ENCODE measurements around the gene PPP6R2. TPM values are rescaled to one million over a fixed set of nuclear protein-coding genes. Genes with fewer than 3 reads are reported as not detected.

The PPP6R2 gene
- total and polyA plus RNA-seq, 7 experiments from 2014 or later: 17.0 to 88.1 (median 63.9) TPM

GRCh38 chr22:50455201-50455600 lies 112.1 kb downstream of the PPP6R2 start:
- ChIA-PET POLR2A (interaction anchor here (1.2 kb wide), 1 partner anchor 15 kb away, joined by 5 read pairs; no protein-coding TSS in a partner anchor), CTCF (no interaction called here)
- peaks cover 0 to 22% (median 10%) of the 10 kb centered on the region in 5 donors for H3K36me3 Mint-ChIP-seq
- no peaks in the 10 kb centered on the region for H3K9me3 ChIP-seq (ENCODE audit: control insufficient read depth in 2 of 3, low read length in 3 of 3)
- no peak overlapping the region for H3K27ac Mint-ChIP-seq
- no peaks in the 10 kb centered on the region for H3K9me3 Mint-ChIP-seq
- no peaks in the 10 kb centered on the region for H3K4me1 ChIP-seq (ENCODE audit: control insufficient read depth in 2 of 2, insufficient read depth in 2 of 2, low read length in 2 of 2)
- H3K4me3 Mint-ChIP-seq: no peak overlapping the region
- ATAC-seq (no peak), DNase-seq (no peak)
- H3K4me3 ChIP-seq (ENCODE audit: low read length): no peak overlapping the region
- H3K27ac ChIP-seq (ENCODE audit: low read depth, low read length): no peak overlapping the region
- H3K27me3 Mint-ChIP-seq: no peaks in the 10 kb centered on the region
- peaks cover 0 to 12% (median 4%) of the 10 kb centered on the region in 7 donors for H3K4me1 Mint-ChIP-seq
- intact Hi-C loops (cut with micrococcal nuclease): loop anchor here in 1 of 2 donors (5.0 kb wide), 1 partner anchor 42 kb away; no protein-coding TSS in a partner anchor
- no peaks in the 10 kb centered on the region for H3K27me3 ChIP-seq (ENCODE audit: control insufficient read depth in 2 of 2, insufficient read depth in 2 of 2, low read length in 2 of 2)
- peaks cover 0 to 91% (median 10%) of the 10 kb centered on the region in 3 experiments for H3K36me3 ChIP-seq (ENCODE audit: control insufficient read depth in 2 of 3, insufficient read depth in 3 of 3, low read length in 3 of 3)

GRCh38 chr22:50456026-50456425 lies 112.9 kb downstream of the PPP6R2 start:
- peaks cover 0 to 8% (median 4%) of the 10 kb centered on the region in 7 donors for H3K4me1 Mint-ChIP-seq
- H3K4me1 ChIP-seq (ENCODE audit: control insufficient read depth in 2 of 2, insufficient read depth in 2 of 2, low read length in 2 of 2): no peaks in the 10 kb centered on the region
- intact Hi-C loops (cut with micrococcal nuclease): loop anchor here (2.0 to 5.0 kb wide), 2 partner anchors 15 to 41 kb away; no protein-coding TSS in a partner anchor
- no peak overlapping the region for H3K4me3 ChIP-seq (ENCODE audit: low read length)
- no peaks in the 10 kb centered on the region for H3K9me3 ChIP-seq (ENCODE audit: control insufficient read depth in 2 of 3, low read length in 3 of 3)
- no peaks in the 10 kb centered on the region for H3K27me3 ChIP-seq (ENCODE audit: control insufficient read depth in 2 of 2, insufficient read depth in 2 of 2, low read length in 2 of 2)
- ATAC-seq (no peak), DNase-seq (no peak)
- ChIA-PET CTCF (interaction anchor here (1.3 kb wide), 1 partner anchor 14 kb away, joined by 3 read pairs; no protein-coding TSS in a partner anchor), POLR2A (interaction anchor here (1.2 kb wide), 1 partner anchor 14 kb away, joined by 5 read pairs; no protein-coding TSS in a partner anchor)
- H3K36me3 ChIP-seq (ENCODE audit: control insufficient read depth in 2 of 3, insufficient read depth in 3 of 3, low read length in 3 of 3): peaks cover 0 to 94% (median 15%) of the 10 kb centered on the region in 3 experiments
- H3K9me3 Mint-ChIP-seq: no peaks in the 10 kb centered on the region
- no peaks in the 10 kb centered on the region for H3K27me3 Mint-ChIP-seq
- H3K4me3 Mint-ChIP-seq: no peak overlapping the region
- no peak overlapping the region for H3K27ac Mint-ChIP-seq
- H3K36me3 Mint-ChIP-seq: peaks cover 0 to 29% (median 12%) of the 10 kb centered on the region in 5 donors
- no peak overlapping the region for H3K27ac ChIP-seq (ENCODE audit: low read depth, low read length)

GRCh38 chr22:50456466-50457234 lies 113.5 kb downstream of the PPP6R2 start:
- Histone ChIP-seq H3K36me3 (ENCODE audit: control insufficient read depth in 2 of 3, insufficient read depth in 3 of 3, low read length in 3 of 3) (peaks cover 0 to 96% (median 17%) of the 10 kb centered on the region in 3 experiments), H3K4me1 (ENCODE audit: control insufficient read depth in 2 of 2, insufficient read depth in 2 of 2, low read length in 2 of 2) (no peaks in the 10 kb centered on the region), H3K27ac (ENCODE audit: low read depth, low read length) (no peak overlapping the region), H3K27me3 (ENCODE audit: control insufficient read depth in 2 of 2, insufficient read depth in 2 of 2, low read length in 2 of 2) (no peaks in the 10 kb centered on the region), H3K4me3 (ENCODE audit: low read length) (no peak overlapping the region), H3K9me3 (ENCODE audit: control insufficient read depth in 2 of 3, low read length in 3 of 3) (no peaks in the 10 kb centered on the region)
- Mint-ChIP-seq H3K4me1 (peaks cover 0 to 8% (median 0%) of the 10 kb centered on the region in 7 donors), H3K4me3 (no peak overlapping the region), H3K27ac (peak overlapping the region in 4 of 9 donors; percentile 19 to 71 (median 28)), H3K36me3 (peaks cover 0 to 25% (median 7%) of the 10 kb centered on the region in 5 donors), H3K9me3 (no peaks in the 10 kb centered on the region), H3K27me3 (no peaks in the 10 kb centered on the region)
- ATAC-seq: peak; percentile 38
- intact Hi-C loops (cut with micrococcal nuclease): loop anchor here (2.0 to 5.0 kb wide), 2 partner anchors 14 to 41 kb away; no protein-coding TSS in a partner anchor
- no peak for DNase-seq
- POLR2A ChIA-PET: interaction anchor here (0.7 to 2.5 kb wide), 5 partner anchors 12 to 69 kb away, joined by 3 to 8 read pairs (median 5); partner anchors contain the start of gene SCO2
- CTCF ChIA-PET: interaction anchor here (1.3 to 1.5 kb wide), 2 partner anchors 13 to 41 kb away, joined by 3 to 8 read pairs; no protein-coding TSS in a partner anchor

- ChIA-PET CTCF (interaction anchor here (2.2 kb wide), 1 partner anchor 9 kb away, joined by 6 read pairs; no protein-coding TSS in a partner anchor), POLR2A (interaction anchor here (2.5 kb wide), 1 partner anchor 9 kb away, joined by 8 read pairs; no protein-coding TSS in a partner anchor)
- Histone ChIP-seq H3K4me1 (ENCODE audit: control insufficient read depth in 2 of 2, insufficient read depth in 2 of 2, low read length in 2 of 2) (no peaks in the 10 kb centered on the region), H3K27ac (ENCODE audit: low read depth, low read length) (no peak overlapping the region), H3K27me3 (ENCODE audit: control insufficient read depth in 2 of 2, insufficient read depth in 2 of 2, low read length in 2 of 2) (no peaks in the 10 kb centered on the region), H3K36me3 (ENCODE audit: control insufficient read depth in 2 of 3, insufficient read depth in 3 of 3, low read length in 3 of 3) (peaks cover 9 to 99% (median 24%) of the 10 kb centered on the region in 3 experiments), H3K4me3 (ENCODE audit: low read length) (no peak overlapping the region), H3K9me3 (ENCODE audit: control insufficient read depth in 2 of 3, low read length in 3 of 3) (no peaks in the 10 kb centered on the region)
- Mint-ChIP-seq H3K4me3 (no peak overlapping the region), H3K27ac (peak overlapping the region in 1 of 9 donors; percentile 80), H3K4me1 (peaks cover 0 to 11% (median 2%) of the 10 kb centered on the region in 7 donors), H3K36me3 (peaks cover 0 to 28% (median 10%) of the 10 kb centered on the region in 5 donors), H3K27me3 (no peaks in the 10 kb centered on the region), H3K9me3 (no peaks in the 10 kb centered on the region)
- ATAC-seq (no peak), DNase-seq (no peak)
- intact Hi-C loops (cut with micrococcal nuclease): loop anchor here (1.0 to 5.0 kb wide), 2 partner anchors 38 to 39 kb away; no protein-coding TSS in a partner anchor
These were observed 115.9 kb downstream of the PPP6R2 start for GRCh38 chr22:50459016-50459415.

- intact Hi-C loops (cut with micrococcal nuclease): loop anchor here (1.0 to 5.0 kb wide), 2 partner anchors 38 to 39 kb away; no protein-coding TSS in a partner anchor
- no peaks in the 10 kb centered on the region for H3K9me3 Mint-ChIP-seq
These were observed 116.5 kb downstream of the PPP6R2 start for GRCh38 chr22:50459496-50460140.

GRCh38 chr22:50460938-50461337 lies 117.8 kb downstream of the PPP6R2 start:
- Histone ChIP-seq H3K27ac (ENCODE audit: low read depth, low read length) (no peak overlapping the region), H3K9me3 (ENCODE audit: control insufficient read depth in 2 of 3, low read length in 3 of 3) (no peaks in the 10 kb centered on the region), H3K4me3 (ENCODE audit: low read length) (no peak overlapping the region), H3K36me3 (ENCODE audit: control insufficient read depth in 2 of 3, insufficient read depth in 3 of 3, low read length in 3 of 3) (peaks cover 9 to 99% (median 35%) of the 10 kb centered on the region in 3 experiments), H3K4me1 (ENCODE audit: control insufficient read depth in 2 of 2, insufficient read depth in 2 of 2, low read length in 2 of 2) (no peaks in the 10 kb centered on the region), H3K27me3 (ENCODE audit: control insufficient read depth in 2 of 2, insufficient read depth in 2 of 2, low read length in 2 of 2) (no peaks in the 10 kb centered on the region)
- H3K36me3 Mint-ChIP-seq: peaks cover 0 to 28% (median 10%) of the 10 kb centered on the region in 5 donors
- POLR2A ChIA-PET: interaction anchor here (0.6 kb wide), 1 partner anchor 39 kb away, joined by 3 read pairs; no protein-coding TSS in a partner anchor
- intact Hi-C loops (cut with micrococcal nuclease): no loop called here
- H3K27me3 Mint-ChIP-seq: no peaks in the 10 kb centered on the region
- H3K4me3 Mint-ChIP-seq: no peak overlapping the region
- no peak for DNase-seq
- H3K27ac Mint-ChIP-seq: peak overlapping the region in 1 of 9 donors; percentile 52
- H3K4me1 Mint-ChIP-seq: peaks cover 0 to 11% (median 2%) of the 10 kb centered on the region in 7 donors
- no peaks in the 10 kb centered on the region for H3K9me3 Mint-ChIP-seq
- no peak for ATAC-seq
- CTCF ChIA-PET: interaction anchor here (0.9 to 1.1 kb wide), 2 partner anchors 34 to 37 kb away, joined by 3 read pairs; no protein-coding TSS in a partner anchor

More at GRCh38 chr22:50459496-50460140, 116.5 kb downstream of the PPP6R2 start:
- H3K9me3 ChIP-seq (ENCODE audit: control insufficient read depth in 2 of 3, low read length in 3 of 3): no peaks in the 10 kb centered on the region
- ChIA-PET CTCF (interaction anchor here (0.6 to 2.2 kb wide), 2 partner anchors 9 to 66 kb away, joined by 3 to 6 read pairs; partner anchors contain the start of gene SCO2), POLR2A (interaction anchor here (1.1 kb wide), 1 partner anchor 10 kb away, joined by 3 read pairs; no protein-coding TSS in a partner anchor)
- peaks cover 9 to 99% (median 31%) of the 10 kb centered on the region in 3 experiments for H3K36me3 ChIP-seq (ENCODE audit: control insufficient read depth in 2 of 3, insufficient read depth in 3 of 3, low read length in 3 of 3)
- no peak overlapping the region for H3K4me3 ChIP-seq (ENCODE audit: low read length)
- no peaks in the 10 kb centered on the region for H3K4me1 ChIP-seq (ENCODE audit: control insufficient read depth in 2 of 2, insufficient read depth in 2 of 2, low read length in 2 of 2)
- no peaks in the 10 kb centered on the region for H3K27me3 ChIP-seq (ENCODE audit: control insufficient read depth in 2 of 2, insufficient read depth in 2 of 2, low read length in 2 of 2)
- no peak overlapping the region for H3K27ac ChIP-seq (ENCODE audit: low read depth, low read length)
- no peak for DNase-seq
- H3K4me1 Mint-ChIP-seq: peaks cover 0 to 11% (median 2%) of the 10 kb centered on the region in 7 donors
- H3K27ac Mint-ChIP-seq: no peak overlapping the region
- no peaks in the 10 kb centered on the region for H3K27me3 Mint-ChIP-seq
- ATAC-seq: peak; percentile 18
- H3K36me3 Mint-ChIP-seq: peaks cover 0 to 28% (median 10%) of the 10 kb centered on the region in 5 donors
- no peak overlapping the region for H3K4me3 Mint-ChIP-seq

All from naive thymus-derived CD4-positive, alpha-beta T cell (primary cell).